Stomach (tissue), 9 donors: ENCODE measurements around the gene RASAL3. TPM values are rescaled to one million over a fixed set of nuclear protein-coding genes. Genes with fewer than 3 reads are reported as not detected.
"Not testable (repeated sequence)": the region's sequence is repeated elsewhere in the genome, so short reads cannot be mapped to it uniquely, and the experiment has no call there.

ENCODE experiments used
- DNase-seq, 2 donors: peaks; one replicate each; pipeline versions ENCODE4 v3.0.0 to v3.0.0-alpha.2; 2013 to 2019
- H3K27ac ChIP-seq, 5 donors: fragments of 200-600 bp in 4 of 5; sonication (generic) in 4 of 5; one replicate each; pipeline ENCODE4 v1.5.1; 2013 to 2019; ENCODE audit warnings: mild to moderate bottlenecking in 1 of 5, moderate library complexity in 1 of 5
- H3K27me3 ChIP-seq, 3 donors: fragments of 200-600 bp; sonication (generic); one replicate each; pipeline ENCODE4 v1.5.1; 2017 to 2019; ENCODE audit warnings: mixed run types in 1 of 3
- H3K36me3 ChIP-seq, 4 donors: fragments of 200-600 bp; sonication (generic); 1 replicate in 3 of 4; 2 replicates in 1 of 4; pipeline ENCODE4 v1.5.1; 2016 to 2019
- H3K4me1 ChIP-seq, 4 donors: fragments of 200-600 bp; sonication (generic); one replicate each; pipeline ENCODE4 v1.5.1; 2016 to 2019
- H3K4me3 ChIP-seq, 4 donors: fragments of 200-600 bp; sonication (generic) in 3 of 4; one replicate each; pipeline ENCODE4 v1.5.1; 2016 to 2019; ENCODE audit warnings: mild to moderate bottlenecking in 1 of 4
- H3K9me3 ChIP-seq, 4 donors: fragments of 200-600 bp; sonication (generic); one replicate each; pipeline ENCODE4 v1.5.1; 2016 to 2019
- EP300 ChIP-seq: sonication (generic); formaldehyde crosslinking; IDR thresholded peaks from one replicate; pipeline ENCODE4 v1.6.1; 2017; ENCODE audit warnings: antibody characterized with exemption
- POLR2A ChIP-seq, 4 donors: fragments of 450-650 bp; IDR thresholded peaks; one replicate each; pipeline ENCODE4 v1.6.1; 2016; ENCODE audit warnings: antibody characterized with exemption in 4 of 4, control low read depth in 2 of 4, mild to moderate bottlenecking in 1 of 4, moderate library complexity in 1 of 4
- POLR2AphosphoS5 ChIP-seq, 3 donors: sonication (generic); formaldehyde crosslinking; IDR thresholded peaks; one replicate each; pipeline ENCODE4 v1.6.1; 2016; ENCODE audit warnings: antibody characterized with exemption in 3 of 3
- WGBS, 5 donors: extraction: QIAGEN DNeasy Blood & Tissue Kit in 3 of 5; methylation state at CpG; one replicate each; pipeline versions ENCODE4 v1.1.5 to v1.1.7; 2013 to 2018; 5-methylcytosine and 5-hydroxymethylcytosine counted together
- intact Hi-C: fragments of 100-400 bp; cut with DNase I; formaldehyde crosslinking; loops from one replicate; pipeline ENCODE4 v1.15.1; 2023; ENCODE audit warnings: low total_unique reads
- polyA plus RNA-seq, 3 donors: library from polyadenylated mRNA; stranded (reverse); fragments of 200-250 nt; gene quantifications; one replicate each; pipeline ENCODE4 v1.2.3, GENCODE V29; 2013
- total RNA-seq, 5 donors: library from RNA; depleted of rRNA; stranded (reverse); fragments of >200 nt; gene quantifications; one replicate each; pipeline versions ENCODE4 v1.1.0 to v1.2.3, GENCODE V29; 2014 to 2016
- TF ChIP-seq, protein P1 (sequence below), 7 experiments: fragments of 450-650 bp in 4 of 7; fragments of 200-600 bp in 3 of 7; sonication (generic) in 3 of 7; IDR thresholded peaks; one replicate each; pipeline ENCODE4 v1.5.1; 2016 to 2019; ENCODE audit warnings: antibody characterized with exemption in 7 of 7, control low read depth in 2 of 7, mild to moderate bottlenecking in 1 of 7
- donor health status: healthy with polysubstance abuse.
- donor health status: Bipolar disorder and iron deficiency.
- donor health status: healthy.

RASAL3 gene
- total and polyA plus RNA-seq, 8 donors = 1.1 to 21.2 (median 3.0) TPM

DNA sequence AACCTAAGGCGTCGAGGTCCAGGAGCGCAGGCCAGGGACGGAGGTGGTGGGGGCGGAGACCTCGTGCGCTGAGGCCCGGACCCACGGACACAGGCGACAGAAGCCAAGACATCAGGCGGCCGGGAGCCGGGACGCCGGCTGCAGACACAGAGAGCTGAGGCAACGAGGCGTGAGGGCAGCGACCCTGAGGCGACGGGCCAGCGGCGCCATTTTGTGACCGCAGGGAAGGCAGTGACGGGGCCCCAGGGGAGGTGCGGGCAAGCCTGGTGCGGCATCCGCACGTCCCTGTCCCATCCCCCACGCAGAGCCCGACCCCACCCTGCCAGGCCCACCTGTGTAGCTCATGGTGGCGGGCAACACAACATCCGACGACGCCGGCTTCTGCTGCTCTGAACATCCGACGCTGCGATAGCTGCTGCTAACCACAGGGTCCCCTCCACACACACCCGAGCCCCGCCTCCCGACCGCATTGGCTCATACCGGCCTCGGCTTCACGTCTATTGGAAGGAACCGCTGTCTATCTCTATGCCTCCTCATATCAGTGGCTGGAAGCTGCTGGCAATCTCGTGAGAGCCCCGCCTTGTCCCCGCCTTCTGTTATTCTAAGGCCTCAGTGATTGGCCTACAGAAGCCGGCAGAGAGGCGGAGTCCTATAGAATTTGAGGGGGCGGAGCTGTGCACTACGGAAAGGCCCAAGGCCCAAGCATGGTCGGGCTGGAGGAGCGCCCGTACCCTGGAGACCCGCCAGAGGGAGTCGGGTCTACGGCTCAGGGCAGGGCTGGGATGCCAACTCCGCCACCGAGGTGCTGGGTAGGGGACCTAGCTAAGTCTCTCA is 45.5 kb downstream of the RASAL3 start, which contains the start of gene AKAP8L:
Gene AKAP8L, minus strand, starts transcription at position 410 of the 834 bp plus-strand sequence. Its CDS starts 65 bp downstream, at position 345.
- DNase-seq = peak; percentile 99 to 100
- intact Hi-C loops = loop anchor here (5.0 kb wide), 1 partner anchor 41 kb away; the partner anchor contains the start of gene AKAP8
- Histone ChIP-seq H3K27ac (peak within 1 kb of the TSS; percentile 88 to 94 (median 92)), H3K27me3 (no peaks in the 10 kb centered on the region), H3K9me3 (peaks cover 0 to 7% (median 0%) of the 10 kb centered on the region in 4 donors), H3K36me3 (peaks cover 15 to 32% (median 22%) of the 10 kb centered on the region in 4 donors), H3K4me3 (peak within 1 kb of the TSS; percentile 80 to 99 (median 98)), H3K4me1 (peaks cover 50 to 79% (median 73%) of the 10 kb centered on the region in 4 donors)
- WGBS, 5 donors = 0% methylated on average over 46 to 61 of the region's 61 CpGs
- TF ChIP-seq POLR2A (IDR thresholded peaks at IDR 0.05) (peak in 1 of 4 donors; percentile 79), POLR2AphosphoS5 (IDR thresholded peaks at IDR 0.05) (peak; percentile 34 to 91 (median 90)), EP300 (peak; percentile 23)
- TF ChIP-seq, protein P1, sequence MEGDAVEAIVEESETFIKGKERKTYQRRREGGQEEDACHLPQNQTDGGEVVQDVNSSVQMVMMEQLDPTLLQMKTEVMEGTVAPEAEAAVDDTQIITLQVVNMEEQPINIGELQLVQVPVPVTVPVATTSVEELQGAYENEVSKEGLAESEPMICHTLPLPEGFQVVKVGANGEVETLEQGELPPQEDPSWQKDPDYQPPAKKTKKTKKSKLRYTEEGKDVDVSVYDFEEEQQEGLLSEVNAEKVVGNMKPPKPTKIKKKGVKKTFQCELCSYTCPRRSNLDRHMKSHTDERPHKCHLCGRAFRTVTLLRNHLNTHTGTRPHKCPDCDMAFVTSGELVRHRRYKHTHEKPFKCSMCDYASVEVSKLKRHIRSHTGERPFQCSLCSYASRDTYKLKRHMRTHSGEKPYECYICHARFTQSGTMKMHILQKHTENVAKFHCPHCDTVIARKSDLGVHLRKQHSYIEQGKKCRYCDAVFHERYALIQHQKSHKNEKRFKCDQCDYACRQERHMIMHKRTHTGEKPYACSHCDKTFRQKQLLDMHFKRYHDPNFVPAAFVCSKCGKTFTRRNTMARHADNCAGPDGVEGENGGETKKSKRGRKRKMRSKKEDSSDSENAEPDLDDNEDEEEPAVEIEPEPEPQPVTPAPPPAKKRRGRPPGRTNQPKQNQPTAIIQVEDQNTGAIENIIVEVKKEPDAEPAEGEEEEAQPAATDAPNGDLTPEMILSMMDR (IDR thresholded peaks at IDR 0.05) = peak in 5 of 7 experiments; percentile 42 to 79 (median 54)

DNA sequence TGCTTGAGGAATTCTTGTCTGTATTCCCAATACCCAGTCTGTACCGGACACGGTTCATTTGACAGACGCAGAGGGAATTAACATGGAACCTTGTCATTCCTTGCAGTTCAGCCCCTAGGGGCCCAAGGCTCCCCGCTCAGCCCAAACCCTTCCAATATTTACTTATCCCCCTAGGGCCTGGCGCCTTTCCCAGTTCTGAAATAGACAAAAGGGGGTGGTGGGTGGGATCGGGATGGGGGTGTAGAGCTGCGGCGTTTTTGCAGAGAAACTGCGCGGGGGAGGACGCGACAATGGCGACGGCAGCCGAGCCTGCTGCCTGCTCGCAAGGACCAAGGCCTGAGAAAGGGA is 46.1 kb downstream of the RASAL3 start:
- peaks cover 56 to 85% (median 78%) of the 10 kb centered on the region in 4 donors for H3K4me1 ChIP-seq
- peaks cover 9 to 26% (median 16%) of the 10 kb centered on the region in 4 donors for H3K36me3 ChIP-seq
- peaks cover 0 to 2% (median 0%) of the 10 kb centered on the region in 4 donors for H3K9me3 ChIP-seq
- TF ChIP-seq, protein P1 (IDR thresholded peaks at IDR 0.05) = no peak
- no peak for TF ChIP-seq POLR2AphosphoS5 (IDR thresholded peaks at IDR 0.05)
- TF ChIP-seq EP300 = no peak
- no peak for TF ChIP-seq POLR2A (IDR thresholded peaks at IDR 0.05)
- peak in 1 of 2 donors; percentile 66 for DNase-seq
- no peaks in the 10 kb centered on the region for H3K27me3 ChIP-seq
- WGBS, 5 donors = 1 to 3% (median 1%) methylated on average over 16 of the region's 16 CpGs
- H3K4me3 ChIP-seq = peak overlapping the region; percentile 80 to 99 (median 98)
- peak overlapping the region; percentile 88 to 94 (median 92) for H3K27ac ChIP-seq
- intact Hi-C loops = loop anchor here (5.0 kb wide), 1 partner anchor 41 kb away; the partner anchor contains the start of gene AKAP8

DNA sequence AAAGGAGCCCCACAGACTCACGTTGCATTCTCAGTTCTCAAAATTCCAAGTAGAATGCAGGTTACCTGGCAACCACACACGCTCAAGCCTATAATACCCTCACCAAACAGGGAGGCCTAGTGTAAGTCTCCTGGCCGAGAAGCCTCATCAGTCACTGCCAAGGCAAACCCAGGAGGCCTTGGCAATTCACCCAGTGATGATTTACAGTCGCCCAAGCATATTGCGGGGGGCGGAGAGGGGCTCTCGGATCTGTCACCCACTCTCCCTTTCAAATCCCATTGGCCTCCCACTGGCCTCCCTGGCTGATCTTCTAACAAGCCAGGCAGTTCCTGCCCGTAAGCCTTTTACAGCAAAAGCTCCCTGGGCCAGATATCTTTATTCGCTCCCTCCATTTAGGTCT is 46.6 kb downstream of the RASAL3 start:
- Histone ChIP-seq H3K9me3 (no peaks in the 10 kb centered on the region), H3K27me3 (no peaks in the 10 kb centered on the region), H3K4me3 (peak overlapping the region; percentile 80 to 99 (median 98)), H3K4me1 (peaks cover 59 to 87% (median 82%) of the 10 kb centered on the region in 4 donors), H3K27ac (peak overlapping the region; percentile 88 to 94 (median 92)), H3K36me3 (peaks cover 4 to 21% (median 11%) of the 10 kb centered on the region in 4 donors)
- TF ChIP-seq POLR2AphosphoS5 (IDR thresholded peaks at IDR 0.05) = no peak
- TF ChIP-seq, protein P1 (IDR thresholded peaks at IDR 0.05) = no peak
- TF ChIP-seq EP300 = no peak
- TF ChIP-seq POLR2A (IDR thresholded peaks at IDR 0.05) = no peak
- intact Hi-C loops = loop anchor here (5.0 kb wide), 1 partner anchor 40 kb away; the partner anchor contains the start of gene AKAP8
- 2 to 7% (median 4%) methylated on average over 9 of the region's 9 CpGs for WGBS, 5 donors
- peak in 1 of 2 donors; percentile 63 for DNase-seq

DNA sequence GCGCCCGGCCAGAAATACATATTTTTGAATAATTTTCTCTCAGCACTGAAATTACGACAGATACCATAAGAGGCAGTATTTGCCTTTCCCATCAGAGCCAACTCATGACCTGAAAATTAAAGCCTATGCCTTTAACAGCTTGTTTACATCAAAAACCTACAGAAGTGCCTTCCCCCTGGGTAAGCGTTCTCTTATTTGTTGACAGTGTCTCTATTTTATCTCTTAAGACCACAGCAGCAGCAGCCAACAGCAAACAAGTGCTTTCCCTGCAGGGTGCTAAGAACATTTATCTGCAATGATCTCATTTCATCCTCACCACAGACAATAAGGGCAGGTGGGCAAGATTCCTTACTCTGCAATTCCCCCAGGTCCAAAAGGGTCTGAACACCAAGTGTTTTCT is 51.5 kb downstream of the RASAL3 start:
- WGBS, 5 donors = 53 to 64% (median 60%) methylated on average over 4 of the region's 4 CpGs
- no peaks in the 10 kb centered on the region for H3K9me3 ChIP-seq
- H3K4me1 ChIP-seq = peaks cover 54 to 97% (median 75%) of the 10 kb centered on the region in 4 donors
- H3K27ac ChIP-seq = peak overlapping the region in 3 of 5 donors; percentile 27 to 50 (median 41)
- intact Hi-C loops = no loop called here
- peak overlapping the region in 1 of 4 donors; percentile 9 for H3K4me3 ChIP-seq
- TF ChIP-seq EP300 (no peak), POLR2AphosphoS5 (IDR thresholded peaks at IDR 0.05) (no peak), POLR2A (IDR thresholded peaks at IDR 0.05) (no peak)
- TF ChIP-seq, protein P1 (IDR thresholded peaks at IDR 0.05) = no peak
- H3K36me3 ChIP-seq = peaks cover 12 to 41% (median 23%) of the 10 kb centered on the region in 4 donors
- no peaks in the 10 kb centered on the region for H3K27me3 ChIP-seq
- DNase-seq = no peak

DNA sequence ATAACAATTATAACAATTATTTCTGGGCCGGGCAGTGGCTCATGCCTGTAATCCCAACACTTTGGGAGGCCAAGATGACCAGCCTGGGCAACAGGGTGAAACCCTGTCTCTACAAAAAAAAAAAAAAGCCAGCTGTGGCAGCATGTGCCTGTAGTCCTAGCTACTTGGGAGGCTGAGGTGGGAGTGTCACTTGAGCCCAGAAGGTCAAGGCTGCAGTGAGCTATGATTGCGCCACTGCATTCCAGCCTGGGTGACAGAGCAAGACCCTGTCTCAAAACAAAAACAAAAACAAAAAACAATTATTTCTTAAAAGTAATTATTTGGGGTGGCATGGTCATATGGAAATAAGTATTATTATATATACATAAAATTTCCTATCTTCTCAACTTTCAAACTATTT is 53.0 kb downstream of the RASAL3 start:
- H3K27ac ChIP-seq = peak overlapping the region in 2 of 5 donors; percentile 18 to 41
- peaks cover 12 to 44% (median 27%) of the 10 kb centered on the region in 4 donors for H3K36me3 ChIP-seq
- DNase-seq, H3K9me3 ChIP-seq, H3K4me3 ChIP-seq, intact Hi-C loops, H3K27me3 ChIP-seq: not testable (repeated sequence)
- WGBS, 5 donors = 79 to 85% (median 80%) methylated on average over 2 of the region's 2 CpGs
- H3K4me1 ChIP-seq = peaks cover 47 to 97% (median 70%) of the 10 kb centered on the region in 4 donors
